ENCODE measurements around the gene KLHL22.

KLHL22 gene

GRCh38 chr22:20530368-20531153 lies 35.0 kb upstream of the KLHL22 start:
- Histone ChIP-seq H3K27ac (no peak overlapping the region), H3K4me3 (ENCODE audit: low read depth, low read length) (no peak overlapping the region), H3K9me3 (ENCODE audit: control insufficient read depth, low read length) (no peaks in the 10 kb centered on the region), H3K4me1 (peaks cover 4% of the 10 kb centered on the region), H3K4me2 (ENCODE audit: low read length) (no peak overlapping the region), H3K79me2 (peaks cover 23% of the 10 kb centered on the region), H3K36me3 (ENCODE audit: control insufficient read depth, insufficient read depth, low read length) (no peaks in the 10 kb centered on the region), H3K27me3 (ENCODE audit: control insufficient read depth, insufficient read depth, low read length) (no peaks in the 10 kb centered on the region), H3K9ac (no peak overlapping the region), H2AFZ (no peak overlapping the region)
- TF ChIP-seq, protein P1, sequence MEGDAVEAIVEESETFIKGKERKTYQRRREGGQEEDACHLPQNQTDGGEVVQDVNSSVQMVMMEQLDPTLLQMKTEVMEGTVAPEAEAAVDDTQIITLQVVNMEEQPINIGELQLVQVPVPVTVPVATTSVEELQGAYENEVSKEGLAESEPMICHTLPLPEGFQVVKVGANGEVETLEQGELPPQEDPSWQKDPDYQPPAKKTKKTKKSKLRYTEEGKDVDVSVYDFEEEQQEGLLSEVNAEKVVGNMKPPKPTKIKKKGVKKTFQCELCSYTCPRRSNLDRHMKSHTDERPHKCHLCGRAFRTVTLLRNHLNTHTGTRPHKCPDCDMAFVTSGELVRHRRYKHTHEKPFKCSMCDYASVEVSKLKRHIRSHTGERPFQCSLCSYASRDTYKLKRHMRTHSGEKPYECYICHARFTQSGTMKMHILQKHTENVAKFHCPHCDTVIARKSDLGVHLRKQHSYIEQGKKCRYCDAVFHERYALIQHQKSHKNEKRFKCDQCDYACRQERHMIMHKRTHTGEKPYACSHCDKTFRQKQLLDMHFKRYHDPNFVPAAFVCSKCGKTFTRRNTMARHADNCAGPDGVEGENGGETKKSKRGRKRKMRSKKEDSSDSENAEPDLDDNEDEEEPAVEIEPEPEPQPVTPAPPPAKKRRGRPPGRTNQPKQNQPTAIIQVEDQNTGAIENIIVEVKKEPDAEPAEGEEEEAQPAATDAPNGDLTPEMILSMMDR (IDR thresholded peaks at IDR 0.05): no peak

DNA sequence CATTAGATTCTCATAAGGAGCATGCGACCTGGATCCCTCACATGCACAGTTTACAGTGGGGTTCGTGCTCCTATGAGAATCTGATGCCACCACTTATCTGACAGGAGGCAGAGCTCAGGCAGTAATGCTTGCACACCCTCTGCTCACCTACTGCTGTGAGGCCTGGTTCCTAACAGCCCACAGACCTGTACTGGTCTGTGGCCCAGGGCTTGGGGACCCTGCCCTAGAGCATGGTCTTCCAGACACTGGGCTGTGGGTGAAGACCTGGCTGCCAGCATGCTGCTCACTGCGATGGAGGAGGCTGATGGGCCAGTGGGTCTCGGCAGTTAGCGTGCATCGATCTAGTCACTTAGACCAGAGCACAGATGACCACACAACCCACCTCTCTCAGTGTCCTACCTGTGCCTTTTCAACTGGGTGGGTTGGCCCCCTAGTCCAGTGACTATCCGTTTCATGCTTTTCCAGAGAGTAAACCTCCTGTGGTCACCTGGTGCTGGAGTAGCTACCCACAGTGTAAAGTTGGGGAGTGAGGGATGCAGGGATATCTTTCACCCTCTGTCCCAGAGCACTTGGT lies 32.9 kb upstream of the KLHL22 start:
- Histone ChIP-seq H3K36me3 (ENCODE audit: control insufficient read depth, insufficient read depth, low read length) (no peaks in the 10 kb centered on the region), H2AFZ (no peak overlapping the region), H3K27me3 (ENCODE audit: control insufficient read depth, insufficient read depth, low read length) (no peaks in the 10 kb centered on the region), H3K9me3 (ENCODE audit: control insufficient read depth, low read length) (no peaks in the 10 kb centered on the region), H3K9ac (no peak overlapping the region), H3K79me2 (peaks cover 20% of the 10 kb centered on the region), H3K4me3 (ENCODE audit: low read depth, low read length) (no peak overlapping the region), H3K27ac (no peak overlapping the region), H3K4me2 (ENCODE audit: low read length) (no peak overlapping the region), H3K4me1 (peaks cover 4% of the 10 kb centered on the region)
- TF ChIP-seq, protein P1 (IDR thresholded peaks at IDR 0.05): no peak

DNA sequence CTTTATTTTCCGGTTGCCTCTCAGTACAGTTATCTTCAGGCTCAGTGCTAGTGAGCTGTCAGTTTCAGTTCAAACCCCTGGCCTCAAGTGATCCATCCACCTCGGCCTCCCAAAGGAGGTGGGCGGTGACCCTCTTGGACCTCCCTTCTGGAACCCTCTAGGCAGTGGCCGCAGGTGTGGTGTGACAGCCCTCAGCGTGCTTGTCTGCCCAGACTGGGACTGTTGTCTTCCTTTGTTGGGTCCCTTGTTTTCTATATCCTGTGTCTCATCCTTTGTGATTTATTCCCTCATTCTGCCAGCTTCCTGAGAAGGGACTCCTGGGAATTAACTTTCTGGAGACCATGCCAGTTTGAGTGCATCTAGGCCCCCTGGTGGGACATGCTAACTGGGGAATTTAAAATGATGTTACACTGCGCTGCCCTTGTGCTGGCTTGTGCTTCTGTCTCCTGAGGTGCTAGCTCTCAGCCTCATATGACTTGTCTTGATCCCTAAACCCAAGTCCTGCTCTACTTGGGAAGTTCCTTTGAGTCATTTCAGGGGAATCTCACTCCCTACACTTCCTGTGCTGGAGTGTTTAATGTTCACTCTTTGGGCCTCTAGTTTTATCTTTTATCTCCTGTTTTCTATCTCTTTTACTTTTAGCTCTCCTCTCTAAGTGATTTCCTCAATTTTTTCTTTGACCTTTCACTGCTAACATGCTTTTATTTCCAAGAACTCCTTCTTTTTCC lies 31.2 kb upstream of the KLHL22 start:
- Histone ChIP-seq H3K36me3 (ENCODE audit: control insufficient read depth, insufficient read depth, low read length) (no peaks in the 10 kb centered on the region), H3K27ac (no peak overlapping the region), H3K4me3 (ENCODE audit: low read depth, low read length) (no peak overlapping the region), H3K4me1 (peaks cover 4% of the 10 kb centered on the region), H3K9me3 (ENCODE audit: control insufficient read depth, low read length) (no peaks in the 10 kb centered on the region), H3K4me2 (ENCODE audit: low read length) (no peak overlapping the region), H3K27me3 (ENCODE audit: control insufficient read depth, insufficient read depth, low read length) (no peaks in the 10 kb centered on the region), H2AFZ (no peak overlapping the region), H3K79me2 (peaks cover 22% of the 10 kb centered on the region), H3K9ac (no peak overlapping the region)
- TF ChIP-seq, protein P1 (IDR thresholded peaks at IDR 0.05): no peak

- Histone ChIP-seq H3K9me3 (ENCODE audit: control insufficient read depth, low read length) (no peaks in the 10 kb centered on the region), H3K27me3 (ENCODE audit: control insufficient read depth, insufficient read depth, low read length) (no peaks in the 10 kb centered on the region), H3K79me2 (peaks cover 19% of the 10 kb centered on the region), H3K27ac (no peak overlapping the region), H2AFZ (no peak overlapping the region), H3K9ac (no peak overlapping the region), H3K4me3 (ENCODE audit: low read depth, low read length) (no peak overlapping the region), H3K4me2 (ENCODE audit: low read length) (no peak overlapping the region), H3K4me1 (no peaks in the 10 kb centered on the region), H3K36me3 (ENCODE audit: control insufficient read depth, insufficient read depth, low read length) (no peaks in the 10 kb centered on the region)
- TF ChIP-seq, protein P1 (IDR thresholded peaks at IDR 0.05): no peak
These were observed 30.7 kb upstream of the KLHL22 start for GRCh38 chr22:20526305-20526627.
